GM18498 (cell line): ENCODE results near the gene ASCC3.
"Not testable (repeated sequence)": the region's sequence is repeated elsewhere in the genome, so short reads cannot be mapped to it uniquely, and the experiment has no call there.

Source experiments
- ATAC-seq: cut with Tn5 transposase; IDR thresholded peaks from one replicate; pipeline ENCODE4 v1.9.1; 2021; ENCODE audit warnings: mild to moderate bottlenecking, moderate library complexity; ENCODE audit not compliant: unreplicated experiment

The ASCC3 gene

GRCh38 chr6:100808638-100809275 is 72.4 kb downstream of the ASCC3 start:
- no peak for ATAC-seq

GRCh38 chr6:100806296-100806695 is 74.8 kb downstream of the ASCC3 start:
- ATAC-seq = no peak

GRCh38 chr6:100803264-100804045 is 77.7 kb downstream of the ASCC3 start:
- no peak for ATAC-seq

- no peak for ATAC-seq
Observed at GRCh38 chr6:100801036-100801435, 80.1 kb downstream of the ASCC3 start.

GRCh38 chr6:100796049-100796823 is 84.9 kb downstream of the ASCC3 start:
- peak; percentile 90 for ATAC-seq

GRCh38 chr6:100790084-100790483 is 91.0 kb downstream of the ASCC3 start:
- ATAC-seq = no peak

GRCh38 chr6:100785982-100786381 is 95.1 kb downstream of the ASCC3 start:
- ATAC-seq = no peak

- ATAC-seq = no peak
Observed at GRCh38 chr6:100780648-100781047, 100.5 kb downstream of the ASCC3 start.

GRCh38 chr6:100775667-100776066 is 105.5 kb downstream of the ASCC3 start:
- no peak for ATAC-seq

- no peak for ATAC-seq
Observed at GRCh38 chr6:100774681-100775080, 106.4 kb downstream of the ASCC3 start.

GRCh38 chr6:100768816-100769351 is 112.2 kb downstream of the ASCC3 start:
- no peak for ATAC-seq

GRCh38 chr6:100763617-100764241 is 117.4 kb downstream of the ASCC3 start:
- no peak for ATAC-seq

GRCh38 chr6:100761841-100762240 is 119.3 kb downstream of the ASCC3 start:
- ATAC-seq = no peak

GRCh38 chr6:100758386-100758785 is 122.7 kb downstream of the ASCC3 start:
- not testable (repeated sequence) for ATAC-seq

- ATAC-seq = no peak
Observed at GRCh38 chr6:100753421-100753820, 127.7 kb downstream of the ASCC3 start.

GRCh38 chr6:100751590-100751989 is 129.5 kb downstream of the ASCC3 start:
- ATAC-seq = no peak

GRCh38 chr6:100745419-100746041 is 135.6 kb downstream of the ASCC3 start:
- no peak for ATAC-seq

- ATAC-seq = no peak
Observed at GRCh38 chr6:100740439-100740838, 140.7 kb downstream of the ASCC3 start.

GRCh38 chr6:100737720-100738119 is 143.4 kb downstream of the ASCC3 start:
- not testable (repeated sequence) for ATAC-seq

- no peak for ATAC-seq
Observed at GRCh38 chr6:100731411-100731810, 149.7 kb downstream of the ASCC3 start.
